ENCODE data around the gene WSCD1. TPM values are rescaled to one million over a fixed set of nuclear protein-coding genes. Genes with fewer than 3 reads are reported as not detected.

The WSCD1 gene
- polyA plus RNA-seq, 3 donors: not detected

- Mint-ChIP-seq H3K4me1 (no peaks in the 10 kb centered on the region), H3K9me3 (peaks cover 0 to 3% (median 0%) of the 10 kb centered on the region in 7 donors), H3K4me3 (no peak overlapping the region)
Observed at GRCh38 chr17:6157716-6158115, 87.5 kb downstream of the WSCD1 start.

GRCh38 chr17:6159541-6160231 is 89.5 kb downstream of the WSCD1 start:
- Mint-ChIP-seq H3K4me1 (no peaks in the 10 kb centered on the region), H3K27me3 (ENCODE audit: low read depth in 3 of 3) (peaks cover 4 to 7% (median 6%) of the 10 kb centered on the region in 3 donors), H3K9me3 (peaks cover 0 to 1% (median 0%) of the 10 kb centered on the region in 7 donors), H3K36me3 (no peaks in the 10 kb centered on the region), H3K4me3 (no peak overlapping the region), H3K27ac (no peak overlapping the region)
- intact Hi-C loops (cut with micrococcal nuclease): no loop called here
- Histone ChIP-seq H3K9ac (ENCODE audit: insufficient read depth, low read length, poor library complexity, severe bottlenecking) (no peak overlapping the region), H3K9me3 (replicated peaks in 1 of 2; ENCODE audit: control insufficient read depth in 1 of 2, insufficient read depth in 1 of 2, low read length in 2 of 2) (no peaks in the 10 kb centered on the region), H3K4me3 (replicated peaks in 1 of 3; ENCODE audit: low read depth in 2 of 3, low read length in 3 of 3) (no peak overlapping the region), H3K27me3 (ENCODE audit: control insufficient read depth in 2 of 2, insufficient read depth in 2 of 2, low read length in 2 of 2) (no peaks in the 10 kb centered on the region), H3K27ac (ENCODE audit: low read depth in 1 of 2, low read length in 2 of 2) (no peak overlapping the region), H3K4me1 (ENCODE audit: control insufficient read depth in 1 of 2, insufficient read depth in 2 of 2, low read length in 2 of 2) (no peaks in the 10 kb centered on the region), H3K4me2 (replicated peaks; ENCODE audit: extremely low read depth, low read length, poor library complexity, severe bottlenecking) (no peak overlapping the region), H3K36me3 (replicated peaks in 1 of 2; ENCODE audit: control insufficient read depth in 1 of 2, insufficient read depth in 2 of 2, low read length in 2 of 2) (no peaks in the 10 kb centered on the region), H2AFZ (ENCODE audit: insufficient read depth, low read depth, low read length, poor library complexity, severe bottlenecking) (no peak overlapping the region), H3K79me2 (ENCODE audit: insufficient read depth, low read length) (no peaks in the 10 kb centered on the region), H4K20me1 (ENCODE audit: insufficient read depth, low read length) (no peaks in the 10 kb centered on the region)
- 87% methylated on average over 14 of the region's 15 CpGs for WGBS (ENCODE audit: insufficient coverage)
- DNase-seq: no peak
- no peak for TF ChIP-seq CTCF (IDR thresholded peaks at IDR 0.05)

More at GRCh38 chr17:6157716-6158115, 87.5 kb downstream of the WSCD1 start:
- H3K9me3 ChIP-seq (replicated peaks in 1 of 2; ENCODE audit: control insufficient read depth in 1 of 2, insufficient read depth in 1 of 2, low read length in 2 of 2): no peaks in the 10 kb centered on the region
- H3K27ac ChIP-seq (ENCODE audit: low read depth in 1 of 2, low read length in 2 of 2): no peak overlapping the region
- H3K4me2 ChIP-seq (replicated peaks; ENCODE audit: extremely low read depth, low read length, poor library complexity, severe bottlenecking): no peak overlapping the region
- H2AFZ ChIP-seq (ENCODE audit: insufficient read depth, low read depth, low read length, poor library complexity, severe bottlenecking): no peak overlapping the region
- H3K79me2 ChIP-seq (ENCODE audit: insufficient read depth, low read length): no peaks in the 10 kb centered on the region
- no peak for DNase-seq
- H3K4me3 ChIP-seq (replicated peaks in 1 of 3; ENCODE audit: low read depth in 2 of 3, low read length in 3 of 3): no peak overlapping the region
- H3K4me1 ChIP-seq (ENCODE audit: control insufficient read depth in 1 of 2, insufficient read depth in 2 of 2, low read length in 2 of 2): no peaks in the 10 kb centered on the region
- no peaks in the 10 kb centered on the region for H4K20me1 ChIP-seq (ENCODE audit: insufficient read depth, low read length)
- H3K9ac ChIP-seq (ENCODE audit: insufficient read depth, low read length, poor library complexity, severe bottlenecking): no peak overlapping the region
- no peak overlapping the region for H3K27ac Mint-ChIP-seq
- peaks cover 1 to 6% (median 3%) of the 10 kb centered on the region in 3 donors for H3K27me3 Mint-ChIP-seq (ENCODE audit: low read depth in 3 of 3)
- no peaks in the 10 kb centered on the region for H3K27me3 ChIP-seq (ENCODE audit: control insufficient read depth in 2 of 2, insufficient read depth in 2 of 2, low read length in 2 of 2)
- no peak for TF ChIP-seq CTCF (IDR thresholded peaks at IDR 0.05)
- WGBS (ENCODE audit: insufficient coverage): 100% methylated on average over 2 of the region's 4 CpGs
- H3K36me3 Mint-ChIP-seq: no peaks in the 10 kb centered on the region
- H3K36me3 ChIP-seq (replicated peaks in 1 of 2; ENCODE audit: control insufficient read depth in 1 of 2, insufficient read depth in 2 of 2, low read length in 2 of 2): no peaks in the 10 kb centered on the region
- intact Hi-C loops (cut with micrococcal nuclease): no loop called here
